Suprapubic skin (tissue), 4 donors: ENCODE measurements around the gene MCM7.

Experiments
- CTCF ChIP-seq, 2 donors: fragments of 200-600 bp in 1 of 2; fragments of 450-650 bp in 1 of 2; sonication (generic) in 1 of 2; IDR thresholded peaks; one replicate each; pipeline ENCODE4 v1.5.1; 2016 to 2019; ENCODE audit warnings: antibody characterized with exemption in 2 of 2, mild to moderate bottlenecking in 1 of 2, moderate library complexity in 1 of 2
- EP300 ChIP-seq: sonication (generic); formaldehyde crosslinking; IDR thresholded peaks from one replicate; pipeline ENCODE4 v1.6.1; 2017; ENCODE audit warnings: antibody characterized with exemption
- POLR2AphosphoS5 ChIP-seq, 3 donors: sonication (generic); formaldehyde crosslinking; IDR thresholded peaks; one replicate each; pipeline ENCODE4 v1.6.1; 2017; ENCODE audit warnings: antibody characterized with exemption in 3 of 3

GRCh38 chr7:100107890-100108289 lies 6.7 kb upstream of the MCM7 start:
- no peak for TF ChIP-seq CTCF (IDR thresholded peaks at IDR 0.05)
- TF ChIP-seq POLR2AphosphoS5 (IDR thresholded peaks at IDR 0.05), result no peak
- no peak for TF ChIP-seq EP300
